Measurements from ENCODE around the gene ADAMTS2.

The ADAMTS2 gene

DNA sequence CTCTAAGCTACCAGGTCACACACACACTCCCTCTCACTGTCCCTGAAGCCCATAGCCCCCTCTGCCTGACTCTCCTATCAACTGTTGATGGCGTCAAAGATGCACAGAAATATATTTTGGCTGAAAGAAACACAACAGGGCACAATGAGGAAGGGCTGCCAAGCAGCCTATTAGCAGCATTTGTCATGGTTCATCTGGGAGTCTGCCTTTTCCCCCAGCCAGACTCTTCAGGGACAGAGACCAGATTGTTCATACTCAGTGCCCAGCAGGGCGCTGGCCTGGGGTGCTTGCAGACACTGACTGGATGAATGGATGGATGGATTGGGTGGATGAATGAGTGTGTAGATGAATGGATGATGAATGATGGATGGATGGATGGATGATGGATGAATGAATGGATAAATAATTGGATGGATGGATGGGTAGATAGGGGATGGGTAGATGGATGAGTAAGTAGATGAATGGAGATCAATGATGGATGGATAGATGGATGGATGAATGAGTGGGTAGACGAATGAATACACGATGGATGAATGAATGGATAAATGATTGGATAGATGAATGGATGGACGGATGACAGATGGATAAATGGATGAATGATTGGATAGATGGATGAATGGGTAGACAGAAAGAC is 90.5 kb downstream of the ADAMTS2 start:
- DNase-seq (ENCODE audit: low read depth in 2 of 2): no peak

- no peak for DNase-seq (ENCODE audit: low read depth in 2 of 2)
Measured at GRCh38 chr5:179253730-179254129, 91.5 kb downstream of the ADAMTS2 start.

GRCh38 chr5:179251276-179251969 is 93.8 kb downstream of the ADAMTS2 start:
- DNase-seq (ENCODE audit: low read depth in 2 of 2): no peak

DNA sequence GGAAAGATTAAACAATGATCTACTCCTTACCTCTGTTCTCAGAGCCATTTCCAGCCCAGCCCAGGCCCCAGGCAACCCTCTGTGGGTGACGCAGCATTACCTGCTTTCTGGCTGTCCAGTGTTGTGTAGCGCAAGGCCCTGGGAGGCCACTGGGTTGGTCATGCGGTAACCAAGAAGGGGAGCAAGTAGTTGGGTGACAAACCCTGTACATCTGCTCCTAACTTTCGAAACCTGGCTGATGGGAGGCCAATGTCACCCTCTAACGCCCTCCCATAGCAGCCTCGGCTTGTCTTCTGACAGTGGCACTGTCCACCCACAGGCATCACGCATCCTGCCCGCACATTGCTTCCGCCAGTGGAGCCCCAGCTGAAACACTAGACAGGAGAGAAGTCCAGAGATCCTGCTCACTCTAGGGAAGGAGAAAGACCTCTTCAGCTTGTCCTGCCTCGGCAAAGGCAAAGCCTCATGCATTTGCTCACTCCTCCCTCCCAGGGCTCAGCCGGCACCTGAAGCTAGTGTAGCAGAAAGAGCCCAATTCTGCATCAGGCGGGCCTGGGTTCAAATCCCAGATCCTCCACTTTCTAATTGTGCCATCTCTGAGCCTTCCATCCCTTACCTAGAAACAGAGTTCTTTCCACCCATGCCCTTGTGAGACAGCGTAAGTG is 94.6 kb downstream of the ADAMTS2 start:
- DNase-seq (ENCODE audit: low read depth in 2 of 2): no peak

GRCh38 chr5:179246227-179246626 is 99.0 kb downstream of the ADAMTS2 start:
- no peak for DNase-seq (ENCODE audit: low read depth in 2 of 2)

- no peak for DNase-seq (ENCODE audit: low read depth in 2 of 2)
Measured at GRCh38 chr5:179245031-179245430, 100.2 kb downstream of the ADAMTS2 start.

- DNase-seq (ENCODE audit: low read depth in 2 of 2): no peak
Measured at GRCh38 chr5:179244044-179244443, 101.2 kb downstream of the ADAMTS2 start.

- no peak for DNase-seq (ENCODE audit: low read depth in 2 of 2)
Measured at GRCh38 chr5:179243333-179243732, 101.9 kb downstream of the ADAMTS2 start.

DNA sequence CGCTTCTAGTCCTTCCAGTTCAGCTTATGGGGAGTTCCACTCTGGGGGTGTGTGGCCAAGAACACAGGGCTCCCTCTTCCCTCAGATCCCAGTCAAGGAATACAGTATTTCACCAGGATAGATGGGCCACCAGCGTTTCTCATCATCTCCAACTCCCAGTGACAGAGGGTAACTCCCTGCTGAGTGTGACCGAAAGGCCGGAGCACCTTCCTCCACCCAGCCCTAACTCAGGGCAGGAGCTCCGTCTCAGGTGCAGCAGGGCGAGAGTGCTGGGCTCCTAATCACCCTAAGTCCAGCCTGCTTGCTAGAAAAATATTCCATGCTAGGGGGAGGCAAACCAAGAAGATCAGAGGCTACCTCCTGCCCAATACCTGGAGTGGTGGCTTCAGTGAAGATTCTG is 102.6 kb downstream of the ADAMTS2 start:
- no peak for DNase-seq (ENCODE audit: low read depth in 2 of 2)

- DNase-seq (ENCODE audit: low read depth in 2 of 2): no peak
Measured at GRCh38 chr5:179241764-179242370, 103.4 kb downstream of the ADAMTS2 start.

GRCh38 chr5:179241175-179241574 is 104.1 kb downstream of the ADAMTS2 start:
- no peak for DNase-seq (ENCODE audit: low read depth in 2 of 2)

DNA sequence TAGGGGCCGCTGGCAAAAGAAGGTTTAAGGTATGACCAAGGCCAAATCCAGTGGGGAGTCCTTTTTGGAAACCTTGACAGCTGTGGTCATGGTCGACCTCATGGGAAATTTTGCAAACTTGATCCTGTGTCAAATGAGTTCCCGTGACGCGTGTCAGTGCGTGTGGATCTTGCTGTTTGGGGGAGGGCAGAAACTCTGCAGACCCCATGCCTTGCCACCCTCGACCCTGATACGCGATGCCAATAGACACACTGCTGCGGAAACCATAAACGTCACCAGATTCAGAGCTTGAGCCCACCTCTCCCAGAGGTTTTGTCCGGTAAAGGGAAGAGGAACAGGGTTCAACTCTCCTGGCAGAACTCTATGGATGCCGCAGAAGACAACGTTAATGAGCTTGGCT is 104.7 kb downstream of the ADAMTS2 start:
- no peak for DNase-seq (ENCODE audit: low read depth in 2 of 2)

DNA sequence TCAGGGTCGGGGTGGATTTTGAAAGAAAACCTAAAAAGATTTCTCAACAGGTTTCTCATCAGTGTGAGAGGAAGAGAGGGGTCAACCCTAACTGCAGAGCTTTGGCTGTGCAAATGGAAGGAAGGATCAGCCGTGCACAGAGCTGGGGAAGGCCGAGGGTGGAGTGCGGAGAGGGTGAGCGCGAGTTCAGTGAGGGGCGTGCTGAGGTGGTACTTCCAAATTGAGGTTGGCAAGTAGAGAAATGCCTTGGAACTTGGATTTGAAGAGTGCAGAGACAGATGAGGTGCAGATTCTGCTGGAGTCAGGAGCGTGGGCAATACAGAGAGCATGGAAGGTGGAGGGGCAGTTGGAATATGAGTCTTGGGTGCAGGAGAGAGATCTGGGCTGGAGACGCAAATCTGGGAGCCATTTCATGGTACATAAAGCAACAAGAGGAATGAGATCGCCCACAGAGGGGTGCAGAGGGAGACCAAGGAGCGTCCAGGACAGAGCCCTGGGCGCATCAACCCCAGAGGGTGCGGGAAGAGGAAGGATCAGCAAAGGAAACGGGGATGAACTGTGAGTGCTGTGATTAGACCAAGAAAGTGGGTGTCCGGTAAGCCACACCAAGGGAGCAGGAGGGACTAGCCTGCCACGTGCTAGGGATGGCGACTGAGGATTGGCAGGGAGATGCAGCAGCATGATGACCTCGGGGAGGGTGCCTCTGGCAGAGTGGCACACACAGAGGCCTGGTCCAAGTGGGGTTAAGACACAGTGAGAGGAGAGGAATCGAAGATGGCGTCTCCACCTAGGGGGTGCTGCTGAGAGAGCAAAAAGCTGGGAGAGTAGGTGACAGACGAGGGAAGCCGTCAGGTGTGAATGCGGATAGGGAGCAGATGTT is 105.8 kb downstream of the ADAMTS2 start:
- DNase-seq (ENCODE audit: low read depth in 2 of 2): no peak

DNA sequence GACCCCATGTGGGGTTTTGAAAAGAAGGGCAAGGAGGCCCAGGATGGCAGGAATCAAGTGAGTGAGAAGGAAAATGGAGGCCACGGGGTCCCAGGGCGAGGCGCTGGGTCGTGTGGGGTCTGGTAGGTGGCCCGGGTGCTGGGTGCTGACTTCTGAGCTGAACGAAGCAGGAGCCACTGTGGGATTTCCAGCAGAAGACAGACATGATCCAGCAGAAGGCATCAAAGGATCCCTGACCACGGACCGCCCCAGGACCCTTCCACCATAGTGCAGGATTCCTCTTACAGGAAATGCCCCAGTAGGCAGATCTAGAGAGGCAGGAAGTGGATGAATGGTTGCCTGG is 106.7 kb downstream of the ADAMTS2 start:
- no peak for DNase-seq (ENCODE audit: low read depth in 2 of 2)

- DNase-seq (ENCODE audit: low read depth in 2 of 2): no peak
Measured at GRCh38 chr5:179237770-179238627, 107.3 kb downstream of the ADAMTS2 start.

- DNase-seq (ENCODE audit: low read depth in 2 of 2): no peak
Measured at GRCh38 chr5:179235416-179236400, 109.6 kb downstream of the ADAMTS2 start.

DNA sequence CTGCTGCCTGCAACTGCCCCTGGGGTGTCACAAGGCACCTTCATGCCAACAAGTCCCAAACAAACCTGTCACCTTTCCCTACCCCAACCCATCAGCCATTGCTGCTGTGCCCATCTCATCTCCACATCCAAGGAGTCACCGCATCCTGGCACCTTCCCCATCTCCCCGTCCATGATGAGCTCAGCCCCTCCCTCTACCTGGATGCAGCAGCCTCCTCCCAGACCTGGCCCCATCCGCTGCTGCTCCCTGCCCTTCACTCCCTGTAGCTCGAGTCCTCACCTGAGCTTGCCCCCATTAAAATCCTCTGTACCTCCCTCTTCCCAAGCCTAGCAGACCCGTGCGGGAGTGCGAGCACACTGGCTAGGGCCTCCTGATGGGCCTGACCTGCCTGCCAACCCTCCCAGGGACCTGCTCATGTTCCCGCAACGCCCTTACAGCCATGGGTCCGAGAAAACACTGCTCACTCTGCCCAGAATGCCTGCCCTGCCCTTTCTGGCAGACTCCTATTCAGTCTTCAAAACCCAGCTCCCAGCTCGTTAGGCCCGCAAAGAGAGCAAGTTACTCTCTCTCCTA is 110.6 kb downstream of the ADAMTS2 start:
- no peak for DNase-seq (ENCODE audit: low read depth in 2 of 2)

DNA sequence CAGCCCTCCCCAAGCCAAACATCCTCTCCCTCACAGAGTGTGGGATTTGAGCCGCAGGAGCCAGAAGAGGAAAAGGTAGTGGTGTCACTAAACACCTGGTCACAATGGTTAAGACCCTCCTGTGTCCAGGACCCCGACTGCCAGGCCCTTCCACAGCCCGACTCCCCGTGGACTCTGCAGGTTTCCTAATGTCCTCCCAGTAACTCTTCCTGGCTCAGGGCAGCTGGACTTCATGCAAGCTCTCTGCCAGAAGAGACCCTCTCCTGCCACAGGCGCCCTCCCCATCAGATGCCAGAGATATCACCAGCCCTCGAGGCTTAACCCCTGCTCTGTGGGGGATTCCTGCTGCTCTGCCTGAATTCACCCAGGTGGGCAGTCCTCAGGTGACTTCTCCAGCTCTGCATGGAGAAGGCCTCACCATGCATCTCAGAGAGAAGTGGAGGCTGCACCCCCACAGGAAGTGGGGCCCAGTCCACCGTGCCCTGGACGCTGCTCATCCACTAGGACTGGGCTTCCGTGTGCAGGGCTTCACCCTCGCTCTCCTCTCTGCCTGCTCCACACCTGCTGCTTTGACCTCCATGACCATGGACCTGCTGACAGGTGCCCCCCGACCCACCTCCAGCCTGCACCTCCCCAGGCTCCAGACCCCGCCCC is 111.2 kb downstream of the ADAMTS2 start:
- DNase-seq (ENCODE audit: low read depth in 2 of 2): no peak
